Measurements from ENCODE around the gene CPA1. TPM values are rescaled to one million over a fixed set of nuclear protein-coding genes. Genes with fewer than 3 reads are reported as not detected.

Gene CPA1
- total and polyA plus RNA-seq, 10 of the 15 experiments (the other 5 are each of a cell fraction or from before 2014, with no cell fraction given): 8.0 TPM; not detected in 9

DNA sequence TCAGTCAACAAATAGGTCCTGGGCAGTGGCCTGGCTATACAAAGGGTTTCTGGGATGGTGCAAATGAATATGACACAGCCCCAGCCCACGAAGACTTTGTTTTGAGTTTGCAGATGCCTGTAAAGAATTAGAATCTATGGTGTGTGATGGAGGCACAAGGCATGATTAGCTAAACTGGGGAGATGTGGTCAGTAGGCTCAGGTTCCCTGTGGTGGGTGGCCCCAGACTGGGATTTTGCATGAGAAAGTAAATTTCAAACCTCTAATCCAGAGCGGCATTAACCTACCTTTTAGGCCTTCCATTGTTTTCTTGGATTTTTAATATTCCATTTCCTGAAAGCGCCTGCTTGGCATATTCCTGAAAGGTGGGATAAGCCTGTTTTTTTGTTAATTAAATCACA lies 42.1 kb upstream of the CPA1 start:
- Histone ChIP-seq H3K9me3 (replicated peaks; ENCODE audit: control insufficient read depth, insufficient read depth, low read length) (no peaks in the 10 kb centered on the region), H3K4me3 (no peak overlapping the region), H3K79me2 (ENCODE audit: control insufficient read depth, insufficient read depth, low read length) (no peaks in the 10 kb centered on the region), H3K27ac (ENCODE audit: control insufficient read depth, insufficient read depth) (no peak overlapping the region), H3K9ac (ENCODE audit: control insufficient read depth, insufficient read depth, low read length) (no peak overlapping the region), H4K20me1 (ENCODE audit: control insufficient read depth, insufficient read depth) (no peaks in the 10 kb centered on the region), H3K27me3 (replicated peaks in 1 of 2; ENCODE audit: control insufficient read depth in 2 of 2, insufficient read depth in 2 of 2, low read length in 1 of 2) (no peaks in the 10 kb centered on the region), H3K4me1 (ENCODE audit: control insufficient read depth, insufficient read depth, low read length) (no peaks in the 10 kb centered on the region), H2AFZ (ENCODE audit: control insufficient read depth, low read depth, low read length) (no peak overlapping the region), H3K4me2 (ENCODE audit: control insufficient read depth, insufficient read depth) (no peak overlapping the region), H3K36me3 (ENCODE audit: control insufficient read depth in 2 of 2, insufficient read depth in 2 of 2, low read length in 1 of 2) (no peaks in the 10 kb centered on the region)
- BruUV-seq (replicated peaks): no TSS peak
- CTCF ChIA-PET: interaction anchor here (0.9 kb wide), 1 partner anchor 33 kb away, joined by 3 read pairs; no protein-coding TSS in a partner anchor
- DNase-seq (ENCODE audit: low read depth, low spot score) (no peak), FAIRE-seq (no peak), ATAC-seq (no peak)
- POLR2A ChIA-PET: no interaction called here
- TF ChIP-seq NR2F1 (conservative IDR thresholded peaks at IDR 0.05) (no peak), RAD51 (IDR thresholded peaks at IDR 0.05) (no peak), CBX3 (IDR thresholded peaks at IDR 0.05; ENCODE audit: borderline replicate concordance, low read depth) (no peak), FOXM1 (IDR thresholded peaks at IDR 0.05; ENCODE audit: low read depth, low read length) (no peak), SMAD5 (IDR thresholded peaks at IDR 0.05; ENCODE audit: low read depth) (no peak), EP300 (IDR thresholded peaks at IDR 0.05; ENCODE audit: borderline replicate concordance in 1 of 2, control insufficient read depth in 1 of 2, low read depth in 2 of 2, low read length in 2 of 2) (no peak), POLR2AphosphoS5 (IDR thresholded peaks at IDR 0.05; ENCODE audit: low read length) (no peak), KAT2A (conservative IDR thresholded peaks at IDR 0.05; ENCODE audit: control insufficient read depth, low read depth, low read length) (no peak)
- WGBS (ENCODE audit: insufficient coverage, insufficient replicate concordance, low lambda C conversion rate, missing lambda C conversion rate): 68% methylated on average over 3 of the region's 3 CpGs
- RAD21 ChIA-PET (ENCODE audit: unreplicated experiment): interaction anchor here (0.6 kb wide), 1 partner anchor 124 kb away, joined by 4 read pairs; no protein-coding TSS in a partner anchor
- intact Hi-C loops (cut with micrococcal nuclease; ENCODE audit: unreplicated experiment): no loop called here
- in situ Hi-C loops (cut with MboI): no loop called here
- SMC1A ChIA-PET (ENCODE audit: uncharacterized antibody, unreplicated experiment): no interaction called here

DNA sequence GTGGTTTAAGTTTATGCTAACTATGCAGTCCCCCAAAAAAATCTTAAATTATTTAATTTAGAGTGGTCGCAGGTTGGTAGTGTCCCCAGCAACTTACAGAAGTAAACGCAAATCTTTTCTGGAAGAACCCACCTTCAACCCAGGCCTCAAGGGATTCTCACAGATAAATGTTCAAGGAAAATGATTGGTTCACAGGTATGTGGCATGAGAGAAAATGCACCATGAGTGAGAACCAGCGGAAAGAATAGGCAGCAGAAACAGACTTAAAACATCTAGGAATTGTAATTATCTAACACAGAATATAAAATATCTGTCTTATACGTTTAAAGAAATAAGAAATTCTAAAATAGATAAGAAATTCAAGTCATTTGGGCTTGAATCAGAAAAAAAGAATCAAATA lies 38.4 kb upstream of the CPA1 start:
- Histone ChIP-seq H3K27me3 (replicated peaks in 1 of 2; ENCODE audit: control insufficient read depth in 2 of 2, insufficient read depth in 2 of 2, low read length in 1 of 2) (no peaks in the 10 kb centered on the region), H3K27ac (ENCODE audit: control insufficient read depth, insufficient read depth) (no peak overlapping the region), H3K4me3 (no peak overlapping the region), H2AFZ (ENCODE audit: control insufficient read depth, low read depth, low read length) (no peak overlapping the region), H3K9me3 (replicated peaks; ENCODE audit: control insufficient read depth, insufficient read depth, low read length) (no peaks in the 10 kb centered on the region), H3K4me2 (ENCODE audit: control insufficient read depth, insufficient read depth) (no peak overlapping the region), H3K9ac (ENCODE audit: control insufficient read depth, insufficient read depth, low read length) (no peak overlapping the region), H3K79me2 (ENCODE audit: control insufficient read depth, insufficient read depth, low read length) (no peaks in the 10 kb centered on the region), H4K20me1 (ENCODE audit: control insufficient read depth, insufficient read depth) (no peaks in the 10 kb centered on the region), H3K4me1 (ENCODE audit: control insufficient read depth, insufficient read depth, low read length) (no peaks in the 10 kb centered on the region; the same call in 1 of the 2 replicates), H3K36me3 (ENCODE audit: control insufficient read depth in 2 of 2, insufficient read depth in 2 of 2, low read length in 1 of 2) (no peaks in the 10 kb centered on the region)
- BruUV-seq (replicated peaks): no TSS peak
- WGBS (ENCODE audit: insufficient coverage, insufficient replicate concordance, low lambda C conversion rate, missing lambda C conversion rate): 35% methylated on average over 4 of the region's 4 CpGs
- intact Hi-C loops (cut with micrococcal nuclease; ENCODE audit: unreplicated experiment) (no loop called here), in situ Hi-C loops (cut with MboI) (no loop called here)
- ChIA-PET RAD21 (ENCODE audit: unreplicated experiment) (no interaction called here), POLR2A (no interaction called here), SMC1A (ENCODE audit: uncharacterized antibody, unreplicated experiment) (no interaction called here), CTCF (no interaction called here)
- DNase-seq (ENCODE audit: low read depth, low spot score) (no peak), ATAC-seq (no peak), FAIRE-seq (no peak)
- TF ChIP-seq MTA3 (IDR thresholded peaks at IDR 0.05; ENCODE audit: borderline replicate concordance, low read length): no peak
- no peak for TF ChIP-seq KDM1A (IDR thresholded peaks at IDR 0.05; ENCODE audit: borderline replicate concordance)
- TF ChIP-seq, protein P1, sequence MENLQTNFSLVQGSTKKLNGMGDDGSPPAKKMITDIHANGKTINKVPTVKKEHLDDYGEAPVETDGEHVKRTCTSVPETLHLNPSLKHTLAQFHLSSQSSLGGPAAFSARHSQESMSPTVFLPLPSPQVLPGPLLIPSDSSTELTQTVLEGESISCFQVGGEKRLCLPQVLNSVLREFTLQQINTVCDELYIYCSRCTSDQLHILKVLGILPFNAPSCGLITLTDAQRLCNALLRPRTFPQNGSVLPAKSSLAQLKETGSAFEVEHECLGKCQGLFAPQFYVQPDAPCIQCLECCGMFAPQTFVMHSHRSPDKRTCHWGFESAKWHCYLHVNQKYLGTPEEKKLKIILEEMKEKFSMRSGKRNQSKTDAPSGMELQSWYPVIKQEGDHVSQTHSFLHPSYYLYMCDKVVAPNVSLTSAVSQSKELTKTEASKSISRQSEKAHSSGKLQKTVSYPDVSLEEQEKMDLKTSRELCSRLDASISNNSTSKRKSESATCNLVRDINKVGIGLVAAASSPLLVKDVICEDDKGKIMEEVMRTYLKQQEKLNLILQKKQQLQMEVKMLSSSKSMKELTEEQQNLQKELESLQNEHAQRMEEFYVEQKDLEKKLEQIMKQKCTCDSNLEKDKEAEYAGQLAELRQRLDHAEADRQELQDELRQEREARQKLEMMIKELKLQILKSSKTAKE (IDR thresholded peaks at IDR 0.05; ENCODE audit: low read depth, poor library complexity, severe bottlenecking): no peak
- TF ChIP-seq FOS (IDR thresholded peaks at IDR 0.05; ENCODE audit: borderline replicate concordance, extremely low read depth, insufficient read length): no peak
- no peak for TF ChIP-seq KLF5 (IDR thresholded peaks at IDR 0.05; ENCODE audit: partially characterized antibody)
- TF ChIP-seq BACH1 (IDR thresholded peaks at IDR 0.05; ENCODE audit: borderline replicate concordance): no peak
- TF ChIP-seq NFYB (IDR thresholded peaks at IDR 0.05; ENCODE audit: insufficient read depth, low read depth, low read length): no peak
